Left ventricle myocardium inferior (tissue), 1 donor: Measurements from ENCODE around the gene CDH12. TPM values are rescaled to one million over a fixed set of nuclear protein-coding genes. Genes with fewer than 3 reads are reported as not detected.

Experiments used
- DNase-seq: peaks from one replicate; pipeline ENCODE4 v3.0.0-alpha.2; 2020
- H3K27ac ChIP-seq: fragments of 200-600 bp; replicated peaks from 2 replicates; pipeline ENCODE4 v1.8.0; 2021
- H3K27me3 ChIP-seq: fragments of 200-600 bp; 2 replicates; pipeline ENCODE4 v1.8.0; 2021; ENCODE audit warnings: low read depth
- H3K36me3 ChIP-seq: fragments of 200-600 bp; 2 replicates; pipeline ENCODE4 v1.8.0; 2021
- H3K4me1 ChIP-seq: fragments of 200-600 bp; 2 replicates; pipeline ENCODE4 v1.8.0; 2021
- H3K4me3 ChIP-seq: fragments of 200-600 bp; 2 replicates; pipeline ENCODE4 v1.8.0; 2021; ENCODE audit warnings: mild to moderate bottlenecking, moderate library complexity
- H3K9me3 ChIP-seq: fragments of 200-600 bp; replicated peaks from 2 replicates; pipeline ENCODE4 v1.8.0; 2021
- CTCF ChIP-seq: fragments of 200-600 bp; IDR thresholded peaks from 2 replicates; pipeline ENCODE4 v1.8.0; 2021; ENCODE audit warnings: antibody characterized with exemption, mild to moderate bottlenecking, borderline replicate concordance
- intact Hi-C: fragments of 100-400 bp; cut with micrococcal nuclease; formaldehyde crosslinking; loops from one replicate; pipeline ENCODE4 v1.11.0; 2022
- total RNA-seq: library from RNA; stranded (reverse); fragmentation: NEBNext Ultra II Directional; extraction: Animal tissue kit (Norgen Biotek cat#: 25700); gene quantifications from one replicate; pipeline ENCODE4 v1.2.1, GENCODE V29; 2021
- donor health status: DM: no; HTN: yes; CAD: no; lungs with severe emphysema.

Gene CDH12
- total RNA-seq, 1 donor from 2014 or later: not detected

GRCh38 chr5:22431406-22431805, 421.7 kb downstream of the CDH12 start:
- no peaks in the 10 kb centered on the region for H3K4me1 ChIP-seq
- DNase-seq: no peak
- H3K4me3 ChIP-seq: no peak overlapping the region
- H3K36me3 ChIP-seq: no peaks in the 10 kb centered on the region
- H3K27me3 ChIP-seq: no peaks in the 10 kb centered on the region
- H3K9me3 ChIP-seq: peaks cover 3% of the 10 kb centered on the region
- intact Hi-C loops: no loop called here
- TF ChIP-seq CTCF: no peak
- no peak overlapping the region for H3K27ac ChIP-seq

DNA sequence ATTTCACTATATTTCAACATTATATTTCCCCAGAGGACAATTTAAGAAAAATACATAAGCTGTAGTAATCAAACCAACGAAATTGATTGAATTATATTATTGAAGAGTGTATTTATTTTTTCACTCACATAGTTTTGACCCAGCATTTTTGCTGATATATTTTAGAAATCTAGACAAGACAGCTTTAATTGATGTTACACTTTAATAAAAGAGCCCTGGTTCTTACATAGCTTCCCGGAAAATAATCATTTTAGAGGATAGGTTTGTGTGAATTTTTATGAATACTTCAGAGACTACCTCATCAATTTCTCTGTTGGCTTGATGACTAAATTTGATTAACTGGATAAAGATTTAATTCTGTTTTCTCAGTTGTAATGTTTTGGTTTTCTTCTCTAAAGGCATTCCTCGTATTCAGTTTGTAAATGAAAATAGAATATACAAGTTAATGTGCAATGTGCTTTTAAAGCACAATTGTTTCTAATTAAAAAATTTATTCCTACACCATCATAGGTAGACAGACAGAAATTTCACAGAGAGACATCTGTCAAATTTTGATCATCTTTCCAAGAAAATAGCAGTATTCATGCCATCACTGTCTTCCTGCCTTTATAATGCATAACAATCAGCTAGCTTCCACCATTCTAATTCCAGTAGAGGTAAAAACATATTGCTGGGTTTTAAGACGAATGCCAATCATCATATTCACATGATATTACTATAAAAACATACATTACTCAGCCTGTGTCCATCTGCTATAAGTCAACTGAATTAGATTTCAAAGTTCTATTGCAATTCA, 441.4 kb downstream of the CDH12 start:
- no peak for TF ChIP-seq CTCF

DNA sequence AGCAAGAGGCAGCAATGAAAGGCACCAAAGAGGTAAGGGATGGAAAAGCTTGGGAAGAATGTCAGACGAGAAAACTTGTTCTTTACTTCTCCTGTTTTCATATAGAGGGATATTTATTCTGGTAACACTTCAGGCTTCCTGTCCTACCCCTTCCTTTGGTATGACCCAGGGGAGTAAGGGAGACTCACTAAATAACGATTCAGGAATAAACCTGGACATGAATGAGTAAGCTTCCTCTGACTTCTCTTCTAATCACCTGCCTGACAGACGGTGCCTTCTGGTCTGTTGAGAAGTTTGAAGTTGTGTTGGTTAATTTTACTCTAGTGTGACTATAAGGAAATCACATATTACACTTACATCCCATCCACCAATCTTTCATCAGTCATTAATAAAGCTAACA, 461.2 kb downstream of the CDH12 start:
- H3K4me3 ChIP-seq: no peak overlapping the region
- intact Hi-C loops: no loop called here
- H3K27ac ChIP-seq: no peak overlapping the region
- H3K9me3 ChIP-seq: peaks cover 7% of the 10 kb centered on the region
- no peak for DNase-seq
- H3K27me3 ChIP-seq: no peaks in the 10 kb centered on the region
- no peaks in the 10 kb centered on the region for H3K4me1 ChIP-seq
- no peaks in the 10 kb centered on the region for H3K36me3 ChIP-seq
- no peak for TF ChIP-seq CTCF

More for the DNA sequence above, 441.4 kb downstream of the CDH12 start:
- intact Hi-C loops: no loop called here
- no peak overlapping the region for H3K4me3 ChIP-seq
- no peaks in the 10 kb centered on the region for H3K36me3 ChIP-seq
- no peak overlapping the region for H3K27ac ChIP-seq
- H3K4me1 ChIP-seq: no peaks in the 10 kb centered on the region
- DNase-seq: no peak
- H3K9me3 ChIP-seq: no peaks in the 10 kb centered on the region
- H3K27me3 ChIP-seq: no peaks in the 10 kb centered on the region

GRCh38 chr5:22390888-22391287, 462.3 kb downstream of the CDH12 start:
- Histone ChIP-seq H3K27ac (no peak overlapping the region), H3K9me3 (peaks cover 7% of the 10 kb centered on the region), H3K4me1 (no peaks in the 10 kb centered on the region), H3K4me3 (no peak overlapping the region), H3K36me3 (no peaks in the 10 kb centered on the region), H3K27me3 (no peaks in the 10 kb centered on the region)
- no peak for TF ChIP-seq CTCF
- intact Hi-C loops: no loop called here
- no peak for DNase-seq

GRCh38 chr5:22372826-22373660, 480.1 kb downstream of the CDH12 start:
- no peak for TF ChIP-seq CTCF
- H3K36me3 ChIP-seq: no peaks in the 10 kb centered on the region

More at GRCh38 chr5:22372826-22373660, 480.1 kb downstream of the CDH12 start:
- intact Hi-C loops: no loop called here
- Histone ChIP-seq H3K27ac (no peak overlapping the region), H3K9me3 (peaks cover 21% of the 10 kb centered on the region), H3K4me3 (no peak overlapping the region), H3K4me1 (no peaks in the 10 kb centered on the region), H3K27me3 (no peaks in the 10 kb centered on the region)
- no peak for DNase-seq
